ENCODE measurements around the gene IMPDH1. TPM values are rescaled to one million over a fixed set of nuclear protein-coding genes. Genes with fewer than 3 reads are reported as not detected.

Gene IMPDH1
- total and polyA plus RNA-seq, 4 donors = 28.5 to 64.5 (median 38.0) TPM

GRCh38 chr7:128344431-128344774 is 65.4 kb downstream of the IMPDH1 start:
- Histone ChIP-seq H3K4me3 (ENCODE audit: low read depth, low read length) (no peak overlapping the region), H3K4me1 (ENCODE audit: control insufficient read depth, insufficient read depth, low read length) (peaks cover 22% of the 10 kb centered on the region), H3K36me3 (ENCODE audit: control insufficient read depth, insufficient read depth, low read length) (no peaks in the 10 kb centered on the region), H3K27ac (ENCODE audit: low read depth, low read length) (no peak overlapping the region), H3K27me3 (ENCODE audit: control insufficient read depth, insufficient read depth, low read length) (no peaks in the 10 kb centered on the region), H3K9me3 (ENCODE audit: control insufficient read depth, insufficient read depth, low read length) (no peaks in the 10 kb centered on the region)
- WGBS (ENCODE audit: insufficient coverage) = 96% methylated on average over 4 of the region's 5 CpGs
- no peak for DNase-seq (ENCODE audit: low read depth in 4 of 6, low spot score in 6 of 6)

GRCh38 chr7:128343554-128344430 is 66.0 kb downstream of the IMPDH1 start, which contains the start of gene RBM28:
Gene RBM28 (minus strand): TSS chr7:128343908. CDS start chr7:128343793, 115 bp downstream.
- no peaks in the 10 kb centered on the region for H3K36me3 ChIP-seq (ENCODE audit: control insufficient read depth, insufficient read depth, low read length)
- peak within 1 kb of the TSS; percentile 96 for H3K4me3 ChIP-seq (ENCODE audit: low read depth, low read length)
- H3K27ac ChIP-seq (ENCODE audit: low read depth, low read length) = peak within 1 kb of the TSS; percentile 84
- no peaks in the 10 kb centered on the region for H3K9me3 ChIP-seq (ENCODE audit: control insufficient read depth, insufficient read depth, low read length)
- peaks cover 16% of the 10 kb centered on the region for H3K4me1 ChIP-seq (ENCODE audit: control insufficient read depth, insufficient read depth, low read length)
- H3K27me3 ChIP-seq (ENCODE audit: control insufficient read depth, insufficient read depth, low read length) = no peaks in the 10 kb centered on the region
- WGBS (ENCODE audit: insufficient coverage) = under 1% methylated on average over 37 of the region's 49 CpGs
- peak; percentile 85 to 98 (median 90) for DNase-seq (ENCODE audit: low read depth in 4 of 6, low spot score in 6 of 6)

Small RNA genes lying within 50 kb of the gene (small RNA-seq; reads per million reads assigned to genes)
- gene AC010655.1 (ENCODE audit: low replicate concordance) (not detected), gene RNU7-27P (ENCODE audit: low replicate concordance) (not detected), gene RNU7-54P (ENCODE audit: low replicate concordance) (not detected)

Other genes with a start within 250 kb of the IMPDH1 start
- under 1 TPM; 0.06 to 0.10 TPM for gene LEP, start 168.7 kb downstream of the IMPDH1 start, total RNA-seq
- under 1 TPM in 1 of 2 donors, not detected in 1; 0.15 TPM for gene LEP, start 168.7 kb downstream of the IMPDH1 start, polyA plus RNA-seq (ENCODE audit: insufficient read length in 2 of 2)
- gene RBM28, start 66.1 kb downstream of the IMPDH1 start, total RNA-seq = 10 to 100 TPM; 15.4 to 34.0 TPM
- gene RBM28, start 66.1 kb downstream of the IMPDH1 start, polyA plus RNA-seq (ENCODE audit: insufficient read length in 2 of 2) = 10 to 100 TPM; 39.3 to 48.8 TPM
- 1 to 10 TPM; 4.0 to 6.7 TPM for gene PRRT4, start 48.3 kb downstream of the IMPDH1 start, total RNA-seq
- gene PRRT4, start 48.3 kb downstream of the IMPDH1 start, polyA plus RNA-seq (ENCODE audit: insufficient read length in 2 of 2) = 10 to 100 TPM; 35.1 to 43.8 TPM
- gene HILPDA, start 45.9 kb upstream of the IMPDH1 start, total RNA-seq = 10 to 100 TPM; 25.1 to 62.1 TPM
- 10 to 100 TPM; 14.4 to 29.5 TPM for gene HILPDA, start 45.9 kb upstream of the IMPDH1 start, polyA plus RNA-seq (ENCODE audit: insufficient read length in 2 of 2)
- 10 to 100 TPM; 31.6 to 36.8 TPM for gene METTL2B, start 66.8 kb upstream of the IMPDH1 start, total RNA-seq
- 10 to 100 TPM; 31.9 to 39.3 TPM for gene METTL2B, start 66.8 kb upstream of the IMPDH1 start, polyA plus RNA-seq (ENCODE audit: insufficient read length in 2 of 2)

All from spinal cord (tissue), 10 donors.